Measurements from ENCODE around the gene FBXO34.

DNA sequence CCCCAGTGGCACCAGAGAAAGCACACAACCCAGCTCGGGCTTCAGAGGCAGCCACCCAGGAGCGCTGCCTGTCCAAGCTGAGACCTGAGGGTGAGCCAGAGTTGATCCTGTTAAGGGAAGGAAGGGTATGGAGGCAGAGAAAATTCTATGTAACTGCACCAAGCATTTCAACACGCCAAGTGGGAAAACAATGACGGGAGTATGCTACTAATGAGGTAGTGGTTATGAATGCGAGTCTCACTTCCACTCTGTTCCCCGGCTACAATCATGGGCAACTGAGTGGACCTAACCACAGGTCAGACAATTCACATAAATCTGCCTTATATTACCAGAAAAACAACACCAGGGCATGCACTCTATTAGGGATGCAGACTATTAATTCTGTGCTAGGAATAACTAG, 130.5 kb downstream of the FBXO34 start:
- TF ChIP-seq, protein P1, sequence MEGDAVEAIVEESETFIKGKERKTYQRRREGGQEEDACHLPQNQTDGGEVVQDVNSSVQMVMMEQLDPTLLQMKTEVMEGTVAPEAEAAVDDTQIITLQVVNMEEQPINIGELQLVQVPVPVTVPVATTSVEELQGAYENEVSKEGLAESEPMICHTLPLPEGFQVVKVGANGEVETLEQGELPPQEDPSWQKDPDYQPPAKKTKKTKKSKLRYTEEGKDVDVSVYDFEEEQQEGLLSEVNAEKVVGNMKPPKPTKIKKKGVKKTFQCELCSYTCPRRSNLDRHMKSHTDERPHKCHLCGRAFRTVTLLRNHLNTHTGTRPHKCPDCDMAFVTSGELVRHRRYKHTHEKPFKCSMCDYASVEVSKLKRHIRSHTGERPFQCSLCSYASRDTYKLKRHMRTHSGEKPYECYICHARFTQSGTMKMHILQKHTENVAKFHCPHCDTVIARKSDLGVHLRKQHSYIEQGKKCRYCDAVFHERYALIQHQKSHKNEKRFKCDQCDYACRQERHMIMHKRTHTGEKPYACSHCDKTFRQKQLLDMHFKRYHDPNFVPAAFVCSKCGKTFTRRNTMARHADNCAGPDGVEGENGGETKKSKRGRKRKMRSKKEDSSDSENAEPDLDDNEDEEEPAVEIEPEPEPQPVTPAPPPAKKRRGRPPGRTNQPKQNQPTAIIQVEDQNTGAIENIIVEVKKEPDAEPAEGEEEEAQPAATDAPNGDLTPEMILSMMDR (IDR thresholded peaks at IDR 0.05), result no peak
- no peak for TF ChIP-seq POLR2A (IDR thresholded peaks at IDR 0.05)

Measured in Peyer's patch (tissue), 4 donors.